ENCODE results near the gene RADIL. TPM values are rescaled to one million over a fixed set of nuclear protein-coding genes. Genes with fewer than 3 reads are reported as not detected.

Gene RADIL
- total and polyA plus RNA-seq, 3 donors from 2014 or later: 24.3 to 29.7 (median 25.6) TPM

DNA sequence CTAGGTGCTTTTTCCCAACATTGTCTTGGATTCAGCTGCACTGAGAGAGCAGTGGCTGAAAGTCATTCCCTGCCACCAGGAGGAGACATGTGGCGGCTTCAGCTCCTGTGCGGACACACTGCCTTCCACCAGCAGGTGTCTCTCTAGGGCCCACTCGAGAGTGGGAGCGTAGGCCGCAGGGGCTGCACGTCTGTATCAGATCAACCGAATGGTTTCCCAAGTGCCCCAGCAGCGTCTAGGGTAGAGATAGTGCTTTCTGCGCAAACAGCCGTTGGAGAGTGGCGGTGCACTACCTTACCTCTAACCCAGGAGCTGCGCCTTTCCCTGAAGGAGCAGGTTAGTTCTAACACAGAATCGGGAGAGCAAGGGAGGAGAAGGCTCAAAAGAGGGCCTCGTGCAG, 53.3 kb downstream of the RADIL start:
- WGBS, 2 donors: 58 to 59% methylated on average over 12 to 14 of the region's 14 CpGs
- Histone ChIP-seq H3K27ac (no peak overlapping the region), H3K4me1 (no peaks in the 10 kb centered on the region), H3K9me3 (no peaks in the 10 kb centered on the region), H3K4me3 (no peak overlapping the region), H3K27me3 (no peaks in the 10 kb centered on the region), H3K36me3 (ENCODE audit: low read depth, missing control alignments) (no peaks in the 10 kb centered on the region)
- intact Hi-C loops (cut with DNase I; ENCODE audit: low total_unique reads): no loop called here
- TF ChIP-seq POLR2A (IDR thresholded peaks at IDR 0.05): no peak
- TF ChIP-seq, protein P1, sequence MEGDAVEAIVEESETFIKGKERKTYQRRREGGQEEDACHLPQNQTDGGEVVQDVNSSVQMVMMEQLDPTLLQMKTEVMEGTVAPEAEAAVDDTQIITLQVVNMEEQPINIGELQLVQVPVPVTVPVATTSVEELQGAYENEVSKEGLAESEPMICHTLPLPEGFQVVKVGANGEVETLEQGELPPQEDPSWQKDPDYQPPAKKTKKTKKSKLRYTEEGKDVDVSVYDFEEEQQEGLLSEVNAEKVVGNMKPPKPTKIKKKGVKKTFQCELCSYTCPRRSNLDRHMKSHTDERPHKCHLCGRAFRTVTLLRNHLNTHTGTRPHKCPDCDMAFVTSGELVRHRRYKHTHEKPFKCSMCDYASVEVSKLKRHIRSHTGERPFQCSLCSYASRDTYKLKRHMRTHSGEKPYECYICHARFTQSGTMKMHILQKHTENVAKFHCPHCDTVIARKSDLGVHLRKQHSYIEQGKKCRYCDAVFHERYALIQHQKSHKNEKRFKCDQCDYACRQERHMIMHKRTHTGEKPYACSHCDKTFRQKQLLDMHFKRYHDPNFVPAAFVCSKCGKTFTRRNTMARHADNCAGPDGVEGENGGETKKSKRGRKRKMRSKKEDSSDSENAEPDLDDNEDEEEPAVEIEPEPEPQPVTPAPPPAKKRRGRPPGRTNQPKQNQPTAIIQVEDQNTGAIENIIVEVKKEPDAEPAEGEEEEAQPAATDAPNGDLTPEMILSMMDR (IDR thresholded peaks at IDR 0.05): peak; percentile 41 to 63 (median 59)
- DNase-seq: peak; percentile 71

DNA sequence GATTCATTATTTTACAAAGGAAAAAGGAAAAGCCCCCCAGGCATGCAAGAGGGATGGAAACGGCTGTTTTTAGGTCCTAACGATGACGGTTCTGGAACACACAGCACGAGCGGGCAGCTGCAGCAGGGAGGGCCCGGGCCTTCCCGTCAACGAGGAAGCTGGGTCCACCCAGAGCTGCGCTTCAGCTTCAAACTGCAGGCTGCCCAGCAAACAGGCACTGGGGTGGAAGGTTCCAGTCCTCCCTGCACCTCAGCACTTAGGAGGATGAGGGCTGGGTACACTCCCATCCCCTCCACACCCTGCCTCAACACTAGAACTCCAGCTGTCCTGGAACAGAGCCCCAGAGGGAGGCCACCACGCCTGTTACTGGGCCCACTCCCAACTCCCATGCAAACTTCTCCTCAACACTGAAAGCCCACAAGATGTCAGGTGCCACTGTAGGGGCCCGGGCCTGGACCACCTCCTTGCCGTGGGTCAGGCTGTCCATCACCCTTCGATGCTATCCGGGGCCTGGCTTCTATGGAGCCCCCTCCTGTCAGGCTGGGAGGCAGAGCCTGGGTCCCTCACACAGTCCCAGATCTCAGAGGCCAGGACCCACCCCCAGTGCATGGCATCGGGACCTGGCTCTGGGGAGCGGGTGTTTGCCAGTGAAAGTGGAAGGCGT, 54.7 kb downstream of the RADIL start:
- 83 to 90% methylated on average over 10 to 17 of the region's 17 CpGs for WGBS, 2 donors
- H3K4me1 ChIP-seq: peaks cover 3% of the 10 kb centered on the region

DNA sequence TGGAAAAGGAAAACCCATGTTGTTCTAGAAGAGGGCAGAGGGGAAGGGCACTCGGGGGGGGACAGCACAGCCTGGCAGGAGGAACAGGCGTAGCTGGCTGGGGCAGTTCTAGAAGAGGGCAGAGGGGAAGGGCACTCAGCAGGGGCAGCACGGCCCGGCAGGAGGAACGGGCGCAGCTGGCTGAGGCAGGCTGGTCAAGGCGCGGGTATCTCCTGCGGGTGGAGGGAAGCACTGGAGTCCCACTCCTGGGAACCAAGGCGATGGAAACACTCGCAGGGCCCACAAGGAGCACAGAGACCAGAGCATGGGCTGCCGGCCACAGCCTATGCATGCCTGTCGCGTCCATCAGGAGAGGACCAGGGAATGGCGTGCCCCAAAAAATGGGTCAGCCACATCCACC, 58.4 kb downstream of the RADIL start:
- 95 to 97% methylated on average over 15 of the region's 15 CpGs for WGBS, 2 donors
- intact Hi-C loops (cut with DNase I; ENCODE audit: low total_unique reads): no loop called here

More for the DNA sequence above, 54.7 kb downstream of the RADIL start:
- Histone ChIP-seq H3K9me3 (no peaks in the 10 kb centered on the region), H3K36me3 (ENCODE audit: low read depth, missing control alignments) (no peaks in the 10 kb centered on the region), H3K27ac (no peak overlapping the region), H3K27me3 (no peaks in the 10 kb centered on the region), H3K4me3 (no peak overlapping the region)
- intact Hi-C loops (cut with DNase I; ENCODE audit: low total_unique reads): no loop called here
- TF ChIP-seq, protein P1 (IDR thresholded peaks at IDR 0.05): no peak
- TF ChIP-seq POLR2A (IDR thresholded peaks at IDR 0.05): no peak
- no peak for DNase-seq

DNA sequence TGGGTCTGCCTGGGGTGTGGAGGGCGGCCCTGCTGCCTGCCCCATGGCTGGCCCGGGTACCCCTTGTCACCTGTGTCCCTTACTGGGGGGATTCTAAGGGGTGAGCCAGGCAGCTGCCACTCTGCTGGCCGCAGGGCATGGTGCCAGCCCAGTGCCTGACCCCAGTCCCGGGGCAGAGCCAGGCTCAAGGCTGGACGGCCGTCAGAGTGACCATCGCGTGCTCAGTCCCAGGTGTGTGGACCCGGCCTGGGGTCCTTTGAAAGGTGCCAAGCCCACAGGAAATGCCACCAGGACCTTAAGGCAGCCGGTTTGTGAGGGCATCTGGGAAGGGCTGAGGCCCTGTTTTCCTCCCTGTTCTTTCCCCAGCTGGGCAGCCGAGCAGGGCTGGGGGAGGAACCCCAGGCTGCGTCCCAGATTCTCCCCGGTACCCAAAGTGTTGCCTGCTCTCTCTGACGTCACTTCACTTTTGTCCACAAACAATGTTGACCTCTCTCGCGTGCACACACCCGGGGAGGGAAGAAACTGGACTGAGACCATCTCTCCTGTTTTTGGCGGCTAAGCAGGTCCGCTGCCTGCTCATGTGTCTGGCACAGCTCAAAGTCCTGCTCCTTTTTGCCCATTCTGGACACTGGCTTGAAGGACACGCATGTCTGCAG, 59.3 kb downstream of the RADIL start:
- no peaks in the 10 kb centered on the region for H3K27me3 ChIP-seq
- no peak for TF ChIP-seq POLR2A (IDR thresholded peaks at IDR 0.05)
- TF ChIP-seq, protein P1 (IDR thresholded peaks at IDR 0.05): no peak
- intact Hi-C loops (cut with DNase I; ENCODE audit: low total_unique reads): no loop called here
- peaks cover 3% of the 10 kb centered on the region for H3K4me1 ChIP-seq
- no peaks in the 10 kb centered on the region for H3K36me3 ChIP-seq (ENCODE audit: low read depth, missing control alignments)
- H3K4me3 ChIP-seq: no peak overlapping the region
- H3K9me3 ChIP-seq: no peaks in the 10 kb centered on the region
- H3K27ac ChIP-seq: no peak overlapping the region
- WGBS, 2 donors: 71 to 75% methylated on average over 16 to 20 of the region's 20 CpGs
- no peak for DNase-seq

More for the DNA sequence above, 58.4 kb downstream of the RADIL start:
- H3K4me1 ChIP-seq: peaks cover 3% of the 10 kb centered on the region
- H3K4me3 ChIP-seq: no peak overlapping the region
- H3K27me3 ChIP-seq: no peaks in the 10 kb centered on the region
- H3K36me3 ChIP-seq (ENCODE audit: low read depth, missing control alignments): no peaks in the 10 kb centered on the region
- DNase-seq: no peak
- H3K27ac ChIP-seq: no peak overlapping the region
- TF ChIP-seq, protein P1 (IDR thresholded peaks at IDR 0.05): no peak
- TF ChIP-seq POLR2A (IDR thresholded peaks at IDR 0.05): no peak
- no peaks in the 10 kb centered on the region for H3K9me3 ChIP-seq
